Measurements from ENCODE around the gene P2RY13. TPM values are rescaled to one million over a fixed set of nuclear protein-coding genes. Genes with fewer than 3 reads are reported as not detected.

Gene P2RY13
- total RNA-seq, 2 experiments from 2014 or later = not detected

DNA sequence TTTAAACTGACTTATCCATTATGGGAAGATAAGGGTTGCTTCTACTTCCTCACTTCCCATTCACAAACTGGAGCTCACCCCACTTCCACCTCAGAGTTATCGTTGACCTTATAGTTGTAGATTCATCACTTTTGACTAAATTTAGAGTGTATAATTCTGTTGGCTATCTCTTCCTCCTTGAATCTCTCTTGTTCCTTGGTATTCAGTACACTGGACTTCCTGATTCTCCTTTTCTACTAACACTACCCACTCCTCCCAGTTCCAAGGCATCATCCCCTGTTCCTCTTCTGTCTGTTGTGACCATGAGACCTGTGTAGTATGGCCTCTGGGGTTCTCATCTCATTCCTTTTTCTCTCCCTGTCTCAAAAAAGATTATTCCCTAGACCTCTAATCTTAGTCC is 6.8 kb downstream of the P2RY13 start:
- Histone ChIP-seq H3K36me3 (ENCODE audit: insufficient read depth, low read length) (no peaks in the 10 kb centered on the region), H3K4me3 (ENCODE audit: low read depth, low read length, poor library complexity, severe bottlenecking) (no peak overlapping the region), H3K9me2 (ENCODE audit: insufficient read depth, low read length) (no peaks in the 10 kb centered on the region), H2AFZ (ENCODE audit: low read length) (no peak overlapping the region), H3K4me2 (ENCODE audit: low read length) (no peak overlapping the region), H3K4me1 (ENCODE audit: insufficient read depth, low read length, poor library complexity, severe bottlenecking) (no peaks in the 10 kb centered on the region), H3K9me3 (ENCODE audit: low read length) (no peaks in the 10 kb centered on the region), H3K79me2 (ENCODE audit: insufficient read depth, low read depth, low read length) (no peaks in the 10 kb centered on the region), H3K27ac (ENCODE audit: low read depth, low read length, poor library complexity, severe bottlenecking) (no peak overlapping the region), H4K20me1 (ENCODE audit: insufficient read depth, low read length) (no peaks in the 10 kb centered on the region)
- no TSS peak for BruUV-seq (replicated peaks)
- CTCF ChIA-PET (ENCODE audit: unreplicated experiment) = no interaction called here
- DNase-seq (ENCODE audit: low spot score) = no peak
- POLR2A ChIA-PET = no interaction called here
- TF ChIP-seq EZH2phosphoT487 (IDR thresholded peaks at IDR 0.05; ENCODE audit: borderline replicate concordance, low read depth, low read length) = no peak
- TF ChIP-seq, protein P1, sequence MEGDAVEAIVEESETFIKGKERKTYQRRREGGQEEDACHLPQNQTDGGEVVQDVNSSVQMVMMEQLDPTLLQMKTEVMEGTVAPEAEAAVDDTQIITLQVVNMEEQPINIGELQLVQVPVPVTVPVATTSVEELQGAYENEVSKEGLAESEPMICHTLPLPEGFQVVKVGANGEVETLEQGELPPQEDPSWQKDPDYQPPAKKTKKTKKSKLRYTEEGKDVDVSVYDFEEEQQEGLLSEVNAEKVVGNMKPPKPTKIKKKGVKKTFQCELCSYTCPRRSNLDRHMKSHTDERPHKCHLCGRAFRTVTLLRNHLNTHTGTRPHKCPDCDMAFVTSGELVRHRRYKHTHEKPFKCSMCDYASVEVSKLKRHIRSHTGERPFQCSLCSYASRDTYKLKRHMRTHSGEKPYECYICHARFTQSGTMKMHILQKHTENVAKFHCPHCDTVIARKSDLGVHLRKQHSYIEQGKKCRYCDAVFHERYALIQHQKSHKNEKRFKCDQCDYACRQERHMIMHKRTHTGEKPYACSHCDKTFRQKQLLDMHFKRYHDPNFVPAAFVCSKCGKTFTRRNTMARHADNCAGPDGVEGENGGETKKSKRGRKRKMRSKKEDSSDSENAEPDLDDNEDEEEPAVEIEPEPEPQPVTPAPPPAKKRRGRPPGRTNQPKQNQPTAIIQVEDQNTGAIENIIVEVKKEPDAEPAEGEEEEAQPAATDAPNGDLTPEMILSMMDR (conservative IDR thresholded peaks at IDR 0.05; ENCODE audit: low read length) = no peak
- intact Hi-C loops (cut with micrococcal nuclease; ENCODE audit: unreplicated experiment) = no loop called here

DNA sequence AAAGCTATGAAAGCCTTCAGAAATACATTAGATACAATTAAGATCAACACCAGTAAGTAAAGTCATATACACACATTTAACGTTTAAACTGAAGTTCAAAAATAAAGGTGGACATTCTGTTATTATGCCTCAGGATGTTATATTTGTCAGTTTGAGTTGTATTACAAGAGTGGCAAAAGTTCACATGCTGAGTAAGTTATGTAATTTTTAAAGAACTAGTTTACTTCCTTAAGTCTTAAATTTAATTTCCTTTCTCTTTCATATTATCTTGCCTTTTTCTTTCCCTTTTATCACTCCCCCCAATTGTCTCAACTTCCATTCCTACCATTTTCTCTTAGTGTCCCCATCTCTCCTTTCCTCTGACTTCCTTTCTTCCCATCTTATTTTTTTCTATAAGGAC is 7.8 kb downstream of the P2RY13 start:
- TF ChIP-seq, protein P1 (conservative IDR thresholded peaks at IDR 0.05; ENCODE audit: low read length) = no peak
- TF ChIP-seq EZH2phosphoT487 (IDR thresholded peaks at IDR 0.05; ENCODE audit: borderline replicate concordance, low read depth, low read length) = no peak
- H3K79me2 ChIP-seq (ENCODE audit: insufficient read depth, low read depth, low read length) = no peaks in the 10 kb centered on the region
- no peak for DNase-seq (ENCODE audit: low spot score)
- H3K36me3 ChIP-seq (ENCODE audit: insufficient read depth, low read length) = no peaks in the 10 kb centered on the region
- H3K4me1 ChIP-seq (ENCODE audit: insufficient read depth, low read length, poor library complexity, severe bottlenecking) = no peaks in the 10 kb centered on the region
- H2AFZ ChIP-seq (ENCODE audit: low read length) = no peak overlapping the region
- no peaks in the 10 kb centered on the region for H4K20me1 ChIP-seq (ENCODE audit: insufficient read depth, low read length)
- ChIA-PET CTCF (ENCODE audit: unreplicated experiment) (no interaction called here), POLR2A (interaction anchor here (0.5 to 1.3 kb wide), 2 partner anchors 58 to 64 kb away, joined by 3 to 5 read pairs; no protein-coding TSS in a partner anchor)
- no peak overlapping the region for H3K4me2 ChIP-seq (ENCODE audit: low read length)
- intact Hi-C loops (cut with micrococcal nuclease; ENCODE audit: unreplicated experiment) = no loop called here
- no peak overlapping the region for H3K4me3 ChIP-seq (ENCODE audit: low read depth, low read length, poor library complexity, severe bottlenecking)
- H3K27ac ChIP-seq (ENCODE audit: low read depth, low read length, poor library complexity, severe bottlenecking) = no peak overlapping the region
- H3K9me2 ChIP-seq (ENCODE audit: insufficient read depth, low read length) = no peaks in the 10 kb centered on the region
- no TSS peak for BruUV-seq (replicated peaks)
- no peaks in the 10 kb centered on the region for H3K9me3 ChIP-seq (ENCODE audit: low read length)

DNA sequence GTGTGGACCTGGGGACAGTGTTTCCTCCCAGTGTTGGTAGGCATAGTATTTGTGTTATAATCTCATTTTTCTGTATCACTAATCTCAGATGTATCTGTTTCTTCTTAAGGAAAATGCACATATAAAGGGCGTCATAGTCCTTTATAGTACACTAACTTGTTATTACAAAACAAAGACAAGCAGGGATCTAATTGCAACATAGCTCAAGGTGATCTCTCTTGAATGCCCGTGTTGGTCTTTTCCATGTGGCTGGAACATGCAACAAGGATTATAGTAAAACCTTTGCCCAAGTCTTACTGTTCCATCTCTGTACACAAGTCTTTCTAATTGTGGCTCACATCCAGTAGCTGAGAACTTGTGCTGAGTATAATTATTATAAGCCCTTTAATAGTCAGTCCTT is 9.2 kb downstream of the P2RY13 start:
- BruUV-seq (replicated peaks) = no TSS peak
- CTCF ChIA-PET (ENCODE audit: unreplicated experiment) = no interaction called here
- TF ChIP-seq, protein P1 (conservative IDR thresholded peaks at IDR 0.05; ENCODE audit: low read length) = no peak
- no peak for TF ChIP-seq EZH2phosphoT487 (IDR thresholded peaks at IDR 0.05; ENCODE audit: borderline replicate concordance, low read depth, low read length)

More for the DNA sequence above, 9.2 kb downstream of the P2RY13 start:
- POLR2A ChIA-PET = interaction anchor here (1.3 kb wide), 1 partner anchor 62 kb away, joined by 5 read pairs; no protein-coding TSS in a partner anchor
- Histone ChIP-seq H3K9me3 (ENCODE audit: low read length) (no peaks in the 10 kb centered on the region), H3K79me2 (ENCODE audit: insufficient read depth, low read depth, low read length) (no peaks in the 10 kb centered on the region), H3K9me2 (ENCODE audit: insufficient read depth, low read length) (no peaks in the 10 kb centered on the region), H3K4me1 (ENCODE audit: insufficient read depth, low read length, poor library complexity, severe bottlenecking) (no peaks in the 10 kb centered on the region), H4K20me1 (ENCODE audit: insufficient read depth, low read length) (no peaks in the 10 kb centered on the region), H3K27ac (ENCODE audit: low read depth, low read length, poor library complexity, severe bottlenecking) (no peak overlapping the region), H3K4me3 (ENCODE audit: low read depth, low read length, poor library complexity, severe bottlenecking) (no peak overlapping the region), H2AFZ (ENCODE audit: low read length) (no peak overlapping the region), H3K4me2 (ENCODE audit: low read length) (no peak overlapping the region), H3K36me3 (ENCODE audit: insufficient read depth, low read length) (no peaks in the 10 kb centered on the region)
- intact Hi-C loops (cut with micrococcal nuclease; ENCODE audit: unreplicated experiment) = no loop called here
- no peak for DNase-seq (ENCODE audit: low spot score)
